Measurements from ENCODE around the gene ZNF341. TPM values are rescaled to one million over a fixed set of nuclear protein-coding genes. Genes with fewer than 3 reads are reported as not detected.
"Not testable (repeated sequence)": the region's sequence is repeated elsewhere in the genome, so short reads cannot be mapped to it uniquely, and the experiment has no call there.

The ZNF341 gene
- total RNA-seq, 1 donor from 2014 or later, result 8.3 TPM

DNA sequence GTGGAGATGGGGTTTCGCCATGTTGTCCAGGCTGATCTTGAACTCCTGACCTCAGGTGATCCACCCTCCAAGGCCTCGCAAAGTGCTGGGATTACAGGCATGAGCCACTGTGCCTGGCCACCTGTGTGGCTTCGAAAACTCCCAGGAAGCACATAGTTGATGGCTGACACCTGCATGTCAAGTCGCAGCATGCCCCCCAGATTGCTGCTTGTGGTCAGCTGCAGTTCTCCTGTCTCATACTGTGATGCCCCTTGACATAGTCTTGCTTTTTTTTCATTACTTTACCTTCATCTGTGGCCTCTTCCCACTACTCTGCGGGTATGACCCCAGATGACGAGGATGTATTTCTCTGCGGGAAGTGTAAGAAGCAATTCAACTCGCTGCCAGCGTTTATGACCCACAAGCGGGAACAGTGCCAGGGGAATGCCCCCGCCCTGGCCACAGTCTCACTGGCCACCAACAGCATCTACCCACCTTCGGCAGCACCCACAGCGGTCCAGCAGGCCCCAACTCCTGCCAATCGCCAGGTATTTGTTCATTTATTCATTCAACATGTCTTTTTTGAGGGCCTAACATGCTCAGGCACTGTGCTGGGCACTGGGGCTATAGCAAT is 13.1 kb downstream of the ZNF341 start:
- no peak for DNase-seq (ENCODE audit: low spot score, unreplicated experiment)
- Mint-ChIP-seq H3K9me3 (ENCODE audit: low read depth) (peaks cover 3% of the 10 kb centered on the region), H3K4me1 (ENCODE audit: low read depth) (peaks cover 6% of the 10 kb centered on the region), H3K4me3 (ENCODE audit: low read depth) (no peak overlapping the region), H3K27ac (no peak overlapping the region), H3K27me3 (no peaks in the 10 kb centered on the region), H3K36me3 (ENCODE audit: insufficient read depth) (peaks cover 17% of the 10 kb centered on the region)
- TF ChIP-seq, protein P1, sequence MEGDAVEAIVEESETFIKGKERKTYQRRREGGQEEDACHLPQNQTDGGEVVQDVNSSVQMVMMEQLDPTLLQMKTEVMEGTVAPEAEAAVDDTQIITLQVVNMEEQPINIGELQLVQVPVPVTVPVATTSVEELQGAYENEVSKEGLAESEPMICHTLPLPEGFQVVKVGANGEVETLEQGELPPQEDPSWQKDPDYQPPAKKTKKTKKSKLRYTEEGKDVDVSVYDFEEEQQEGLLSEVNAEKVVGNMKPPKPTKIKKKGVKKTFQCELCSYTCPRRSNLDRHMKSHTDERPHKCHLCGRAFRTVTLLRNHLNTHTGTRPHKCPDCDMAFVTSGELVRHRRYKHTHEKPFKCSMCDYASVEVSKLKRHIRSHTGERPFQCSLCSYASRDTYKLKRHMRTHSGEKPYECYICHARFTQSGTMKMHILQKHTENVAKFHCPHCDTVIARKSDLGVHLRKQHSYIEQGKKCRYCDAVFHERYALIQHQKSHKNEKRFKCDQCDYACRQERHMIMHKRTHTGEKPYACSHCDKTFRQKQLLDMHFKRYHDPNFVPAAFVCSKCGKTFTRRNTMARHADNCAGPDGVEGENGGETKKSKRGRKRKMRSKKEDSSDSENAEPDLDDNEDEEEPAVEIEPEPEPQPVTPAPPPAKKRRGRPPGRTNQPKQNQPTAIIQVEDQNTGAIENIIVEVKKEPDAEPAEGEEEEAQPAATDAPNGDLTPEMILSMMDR (IDR thresholded peaks at IDR 0.05; ENCODE audit: unreplicated experiment), result no peak

DNA sequence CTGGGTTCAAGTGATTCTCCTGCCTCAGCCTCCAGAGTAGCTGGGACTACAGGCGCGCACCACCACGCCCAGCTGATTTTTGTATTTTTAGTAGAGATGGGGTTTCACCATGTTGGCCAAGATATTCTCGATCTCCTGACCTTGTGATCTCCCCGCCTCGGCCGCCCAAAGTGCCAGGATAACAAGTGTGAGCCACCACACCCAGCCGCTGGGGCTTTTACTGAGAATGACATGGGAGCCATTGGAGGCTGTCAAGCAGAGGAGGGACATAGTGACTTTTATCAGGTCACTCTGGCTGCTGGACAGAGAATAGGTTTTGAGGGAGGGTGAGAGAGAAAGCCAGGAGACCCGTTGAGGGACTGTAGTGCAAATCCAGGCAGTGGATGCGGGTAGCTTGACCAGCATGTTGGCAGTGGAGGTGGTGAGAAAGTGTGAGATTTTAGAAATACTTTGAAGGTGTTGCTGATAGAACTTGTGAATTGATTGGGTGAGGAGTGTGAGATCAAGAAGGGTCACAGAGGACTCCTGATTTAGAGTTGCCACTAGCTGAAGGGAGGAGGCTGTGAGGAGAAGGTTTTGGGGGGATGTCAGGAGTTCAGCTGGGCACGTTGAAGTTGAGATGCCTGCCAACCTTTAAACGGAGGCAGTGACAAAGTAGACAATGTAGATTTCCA is 14.7 kb downstream of the ZNF341 start:
- TF ChIP-seq, protein P1 (IDR thresholded peaks at IDR 0.05; ENCODE audit: unreplicated experiment), result no peak
- Mint-ChIP-seq H3K4me1 (ENCODE audit: low read depth) (peaks cover 6% of the 10 kb centered on the region), H3K36me3 (ENCODE audit: insufficient read depth) (peaks cover 20% of the 10 kb centered on the region), H3K27me3 (no peaks in the 10 kb centered on the region), H3K9me3 (ENCODE audit: low read depth) (peaks cover 3% of the 10 kb centered on the region), H3K27ac (no peak overlapping the region), H3K4me3 (ENCODE audit: low read depth) (no peak overlapping the region)
- DNase-seq (ENCODE audit: low spot score, unreplicated experiment), result no peak

DNA sequence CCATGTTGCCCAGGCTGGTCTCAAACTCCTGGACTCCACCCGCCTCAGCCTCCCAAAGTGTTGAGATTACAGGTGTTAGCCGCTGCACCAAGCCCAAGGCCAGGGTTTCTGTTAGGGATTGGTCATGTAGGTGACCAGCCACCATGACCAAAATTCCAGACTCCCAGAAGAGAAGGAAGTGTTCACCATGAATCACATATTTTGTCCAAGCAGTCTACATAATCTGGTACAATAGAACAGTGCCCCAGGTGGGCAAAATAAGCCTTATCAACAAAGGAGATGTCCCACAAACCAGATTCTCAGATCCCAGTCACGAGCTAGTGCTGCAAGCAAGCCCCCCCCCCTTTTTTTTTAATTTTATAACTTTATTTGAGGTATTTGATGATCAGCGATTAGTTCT is 20.0 kb downstream of the ZNF341 start:
- H3K4me1 Mint-ChIP-seq (ENCODE audit: low read depth), result no peaks in the 10 kb centered on the region
- DNase-seq (ENCODE audit: low spot score, unreplicated experiment), result no peak
- peaks cover 25% of the 10 kb centered on the region for H3K36me3 Mint-ChIP-seq (ENCODE audit: insufficient read depth)
- no peaks in the 10 kb centered on the region for H3K9me3 Mint-ChIP-seq (ENCODE audit: low read depth)
- H3K27ac Mint-ChIP-seq, result no peak overlapping the region
- H3K27me3 Mint-ChIP-seq, result no peaks in the 10 kb centered on the region
- no peak overlapping the region for H3K4me3 Mint-ChIP-seq (ENCODE audit: low read depth)
- TF ChIP-seq, protein P1 (IDR thresholded peaks at IDR 0.05; ENCODE audit: unreplicated experiment), result no peak

DNA sequence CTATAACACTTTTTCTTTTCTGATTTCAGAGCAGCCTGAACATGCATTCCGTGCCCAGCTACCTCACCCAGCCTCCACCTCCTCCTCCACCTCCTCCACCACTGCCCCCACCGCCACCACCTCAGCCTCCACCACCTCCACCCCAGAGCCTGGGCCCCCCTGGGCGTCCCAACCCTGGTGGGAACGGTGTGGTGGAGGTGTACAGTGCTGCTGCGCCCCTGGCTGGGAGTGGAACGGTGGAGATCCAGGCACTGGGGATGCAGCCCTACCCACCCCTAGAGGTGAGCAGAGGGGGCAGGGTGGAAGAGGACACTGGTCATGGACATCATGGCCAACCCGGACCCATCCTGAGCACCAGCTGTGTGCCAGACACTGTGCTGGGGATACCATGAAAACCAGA is 21.3 kb downstream of the ZNF341 start:
- TF ChIP-seq, protein P1 (IDR thresholded peaks at IDR 0.05; ENCODE audit: unreplicated experiment), result no peak

DNA sequence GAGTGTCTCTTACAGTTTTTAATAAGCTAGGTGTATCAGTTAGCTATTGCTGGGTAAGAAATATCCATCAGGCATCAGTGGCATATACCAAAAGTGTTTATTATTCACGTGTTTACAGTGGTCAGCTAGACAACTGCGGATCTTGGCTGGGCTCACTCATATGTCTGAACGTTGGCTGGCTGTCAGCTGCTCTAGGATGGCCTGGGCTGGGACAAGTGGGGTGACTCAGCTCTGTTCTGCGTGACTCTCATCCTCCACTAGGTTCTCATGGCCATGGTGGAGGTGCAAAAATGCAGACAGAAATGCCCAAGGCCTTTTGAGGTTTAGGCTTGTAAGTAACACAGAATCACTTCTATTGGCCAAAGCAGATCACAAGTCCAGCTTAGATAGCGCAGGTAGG is 22.0 kb downstream of the ZNF341 start:
- Mint-ChIP-seq H3K4me3 (ENCODE audit: low read depth) (no peak overlapping the region), H3K27ac (no peak overlapping the region), H3K9me3 (ENCODE audit: low read depth) (peaks cover 6% of the 10 kb centered on the region), H3K27me3 (no peaks in the 10 kb centered on the region), H3K36me3 (ENCODE audit: insufficient read depth) (peaks cover 35% of the 10 kb centered on the region), H3K4me1 (ENCODE audit: low read depth) (no peaks in the 10 kb centered on the region)
- DNase-seq (ENCODE audit: low spot score, unreplicated experiment), result no peak
- TF ChIP-seq, protein P1 (IDR thresholded peaks at IDR 0.05; ENCODE audit: unreplicated experiment), result no peak

More for the DNA sequence above, 21.3 kb downstream of the ZNF341 start:
- Mint-ChIP-seq H3K9me3 (ENCODE audit: low read depth) (peaks cover 6% of the 10 kb centered on the region), H3K4me1 (ENCODE audit: low read depth) (no peaks in the 10 kb centered on the region), H3K27me3 (no peaks in the 10 kb centered on the region), H3K27ac (no peak overlapping the region), H3K36me3 (ENCODE audit: insufficient read depth) (peaks cover 31% of the 10 kb centered on the region), H3K4me3 (ENCODE audit: low read depth) (no peak overlapping the region)
- no peak for DNase-seq (ENCODE audit: low spot score, unreplicated experiment)

DNA sequence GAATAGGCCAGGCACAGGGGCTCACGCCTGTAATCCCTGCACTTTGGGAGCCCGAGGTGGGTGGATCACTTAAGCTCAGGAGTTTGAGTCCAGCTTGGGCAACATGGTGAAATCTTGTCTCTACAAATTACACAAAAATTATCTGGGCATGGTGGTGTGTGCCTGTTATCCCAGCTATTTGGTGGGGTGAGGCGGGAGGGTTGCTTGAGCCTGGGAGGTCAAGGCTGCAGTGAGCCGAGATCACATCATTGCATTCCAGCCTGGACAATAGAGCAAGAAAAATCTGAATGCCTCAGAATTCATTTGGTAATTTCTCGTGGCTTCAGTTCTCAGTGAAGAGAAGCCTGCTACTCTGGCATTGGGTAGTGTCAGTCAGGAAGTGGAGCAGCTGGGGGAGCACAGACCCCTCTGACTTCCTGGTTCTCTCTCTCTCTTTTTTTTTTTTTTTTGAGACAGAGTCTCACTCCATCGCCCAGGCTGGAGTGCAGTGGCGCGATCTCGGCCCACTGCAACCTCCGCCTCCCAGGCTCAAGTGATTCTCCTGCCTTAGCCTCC is 24.2 kb downstream of the ZNF341 start:
- H3K27ac Mint-ChIP-seq, result peak overlapping the region; percentile 34
- H3K9me3 Mint-ChIP-seq (ENCODE audit: low read depth), result not testable (repeated sequence)

More for the DNA sequence above, 24.2 kb downstream of the ZNF341 start:
- DNase-seq (ENCODE audit: low spot score, unreplicated experiment); H3K27me3 Mint-ChIP-seq; H3K4me1 Mint-ChIP-seq (ENCODE audit: low read depth); H3K4me3 Mint-ChIP-seq (ENCODE audit: low read depth): not testable (repeated sequence)
- H3K36me3 Mint-ChIP-seq (ENCODE audit: insufficient read depth), result peaks cover 29% of the 10 kb centered on the region

Measured in progenitor cell of endocrine pancreas (in vitro differentiated cells).